Activated T-cell treated with anti-CD3 and anti-CD28 coated beads, Interleukin-2, amount 50 U/mL, for 72 hours (primary cell): Measurements from ENCODE around the gene RBM14. TPM values are rescaled to one million over a fixed set of nuclear protein-coding genes. Genes with fewer than 3 reads are reported as not detected.

Source experiments
- ATAC-seq, 2 donors: fragments of 150-1000 bp; cut with Tn5 transposase; replicated peaks in 1 of 2; 2 replicates each; pipeline ENCODE4 v1.10.0; 2021; ENCODE audit warnings: moderate library complexity in 2 of 2, mild to moderate bottlenecking in 1 of 2
- DNase-seq, 2 donors: peaks; one replicate each; pipeline ENCODE4 v3.0.0; 2021 to 2022; ENCODE audit warnings: mixed read lengths in 1 of 2
- H3K27ac Mint-ChIP-seq: one replicate; pipeline ENCODE4 v1.8.0; 2022; ENCODE audit warnings: mild to moderate bottlenecking, moderate library complexity, mixed read lengths
- H3K27me3 Mint-ChIP-seq: one replicate; pipeline ENCODE4 v1.8.0; 2022; ENCODE audit warnings: low read depth, mixed read lengths
- H3K36me3 Mint-ChIP-seq, 2 donors: one replicate each; pipeline ENCODE4 v1.8.0; 2022; ENCODE audit warnings: mixed read lengths in 2 of 2, mild to moderate bottlenecking in 1 of 2; ENCODE audit not compliant: insufficient read depth in 2 of 2
- H3K4me1 Mint-ChIP-seq: one replicate; pipeline ENCODE4 v1.8.0; 2022; ENCODE audit warnings: low read depth, mixed read lengths
- H3K4me3 Mint-ChIP-seq, 2 donors: one replicate each; pipeline ENCODE4 v1.8.0; 2022; ENCODE audit warnings: mild to moderate bottlenecking in 2 of 2, mixed read lengths in 2 of 2, moderate library complexity in 2 of 2
- H3K9me3 Mint-ChIP-seq, 2 donors: one replicate each; pipeline ENCODE4 v1.8.0; 2022; ENCODE audit warnings: mixed read lengths in 2 of 2
- total RNA-seq, 2 donors: library from RNA; stranded (reverse); gene quantifications; one replicate each; pipeline ENCODE4 v1.2.3, GENCODE V29; 2022

Gene RBM14
- total RNA-seq, 2 donors from 2014 or later: 85.6 to 97.3 TPM

DNA sequence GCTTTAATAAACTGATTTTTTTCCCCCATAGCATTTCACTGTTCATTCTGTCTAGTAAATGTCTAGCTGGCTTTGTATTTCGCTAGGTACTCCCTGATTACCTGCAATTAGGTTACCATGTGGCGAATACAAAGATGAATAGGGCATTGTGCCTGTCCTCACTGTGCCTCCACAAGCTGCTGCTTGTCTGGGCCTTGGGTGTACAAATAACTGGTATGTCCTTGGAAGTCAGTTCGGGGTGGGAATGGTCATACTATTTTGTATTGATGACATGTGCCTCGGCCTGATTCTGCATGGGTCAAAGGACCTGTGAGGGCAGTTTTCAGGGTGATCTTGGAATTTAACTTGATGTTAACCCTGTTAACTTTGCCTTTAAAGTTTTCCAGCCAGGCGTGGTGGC lies 33.5 kb downstream of the RBM14 start:
- Mint-ChIP-seq H3K27me3 (no peaks in the 10 kb centered on the region), H3K36me3 (peaks cover 16 to 49% of the 10 kb centered on the region in 2 donors), H3K27ac (no peak overlapping the region), H3K4me3 (no peak overlapping the region), H3K9me3 (no peaks in the 10 kb centered on the region), H3K4me1 (peaks cover 68% of the 10 kb centered on the region)
- DNase-seq (no peak), ATAC-seq (no peak)

DNA sequence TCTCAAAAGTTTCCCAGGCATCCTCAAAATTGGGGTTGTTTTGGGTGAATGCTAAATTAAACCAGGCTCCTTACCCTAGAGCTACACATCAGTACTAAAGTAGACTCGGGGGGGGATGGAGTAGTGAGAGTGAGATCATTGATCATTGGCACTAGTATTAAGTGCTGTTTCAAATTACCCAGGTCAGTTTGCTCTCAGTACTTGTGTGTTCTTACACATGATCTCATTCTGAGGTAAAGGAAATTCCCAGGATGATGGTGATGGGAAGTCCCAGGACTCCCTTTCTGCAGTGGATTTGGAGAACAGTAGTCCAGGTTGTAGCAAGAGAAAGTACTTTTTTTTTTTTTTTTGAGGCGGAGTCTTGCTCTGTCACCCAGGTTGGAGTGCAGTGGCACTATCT lies 34.6 kb downstream of the RBM14 start:
- ATAC-seq (peak; percentile 16 to 35), DNase-seq (no peak)
- Mint-ChIP-seq H3K9me3 (no peaks in the 10 kb centered on the region), H3K36me3 (peaks cover 12 to 38% of the 10 kb centered on the region in 2 donors), H3K27me3 (no peaks in the 10 kb centered on the region), H3K4me3 (no peak overlapping the region), H3K27ac (no peak overlapping the region), H3K4me1 (peaks cover 56% of the 10 kb centered on the region)

DNA sequence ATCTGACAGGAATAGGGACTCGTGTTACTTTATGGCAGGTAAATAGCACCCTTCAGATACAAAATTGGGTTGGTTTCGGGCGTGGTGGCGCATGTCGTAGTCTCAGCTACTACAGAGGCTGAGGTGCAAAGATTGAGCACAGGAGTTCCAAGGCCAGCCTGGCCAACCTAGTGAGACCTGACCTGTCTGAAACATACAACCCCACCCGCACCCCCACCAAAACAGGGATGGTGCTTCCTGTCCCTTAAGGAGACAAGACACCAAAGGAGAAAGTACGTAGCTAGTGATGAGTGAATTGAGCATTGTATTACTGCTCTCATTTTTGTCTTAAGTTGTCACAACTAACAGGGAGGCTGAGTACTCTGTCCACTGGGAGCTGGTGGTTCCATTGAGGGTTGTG lies 36.2 kb downstream of the RBM14 start:
- Mint-ChIP-seq H3K27ac (no peak overlapping the region), H3K36me3 (peaks cover 6 to 23% of the 10 kb centered on the region in 2 donors), H3K27me3 (no peaks in the 10 kb centered on the region)

DNA sequence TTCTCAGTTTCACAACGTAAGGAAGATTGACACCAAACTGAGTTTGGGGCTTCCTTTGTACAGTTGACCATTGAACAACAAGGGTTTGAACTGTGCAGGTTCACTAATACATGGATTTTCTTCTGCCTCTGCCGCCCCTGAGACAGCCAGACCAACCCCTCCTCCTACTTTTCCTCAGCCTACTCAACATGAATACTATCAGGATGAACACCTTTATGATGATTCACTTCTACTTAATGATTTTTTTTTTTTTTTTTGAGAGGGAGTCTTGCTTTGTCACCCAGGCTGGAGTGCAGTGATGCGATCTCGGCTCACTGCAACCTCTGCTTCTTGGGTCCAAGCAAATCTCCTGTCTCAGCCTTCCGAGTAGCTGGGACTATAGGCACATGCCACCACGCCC lies 36.7 kb downstream of the RBM14 start:
- Mint-ChIP-seq H3K27me3 (no peaks in the 10 kb centered on the region), H3K27ac (peak overlapping the region; percentile 58), H3K9me3 (no peaks in the 10 kb centered on the region), H3K4me1 (peaks cover 38% of the 10 kb centered on the region), H3K4me3 (no peak overlapping the region), H3K36me3 (peaks cover 6 to 25% of the 10 kb centered on the region in 2 donors)
- DNase-seq: no peak
- peak in 1 of 2 donors; percentile 55 for ATAC-seq

More for the DNA sequence above, 36.2 kb downstream of the RBM14 start:
- no peaks in the 10 kb centered on the region for H3K9me3 Mint-ChIP-seq
- H3K4me1 Mint-ChIP-seq: peaks cover 41% of the 10 kb centered on the region
- no peak overlapping the region for H3K4me3 Mint-ChIP-seq
- peak in 1 of 2 donors; percentile 17 for ATAC-seq
- DNase-seq: no peak

DNA sequence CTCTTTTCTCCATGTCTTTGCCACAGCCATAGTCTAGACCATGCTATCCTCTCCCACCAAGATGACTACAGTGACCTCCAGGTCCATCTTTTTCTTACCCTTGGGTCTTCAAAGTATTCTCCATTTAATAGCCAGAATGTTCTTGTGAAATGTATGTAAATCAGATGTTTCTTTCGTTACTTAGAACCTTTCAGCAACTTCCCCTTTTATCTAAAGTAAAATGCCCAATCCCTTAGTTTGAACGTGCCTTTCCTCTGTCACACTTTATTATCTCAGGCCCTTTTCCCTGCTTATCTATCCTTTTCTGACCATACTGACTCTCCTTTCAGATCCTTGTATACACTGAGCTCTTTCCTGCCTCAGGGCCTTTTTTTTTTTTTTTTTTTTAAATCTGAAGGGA lies 43.3 kb downstream of the RBM14 start:
- DNase-seq (no peak), ATAC-seq (no peak)
- H3K27me3 Mint-ChIP-seq: no peaks in the 10 kb centered on the region
- H3K27ac Mint-ChIP-seq: peak overlapping the region; percentile 6
- peaks cover 7 to 12% of the 10 kb centered on the region in 2 donors for H3K36me3 Mint-ChIP-seq
- no peaks in the 10 kb centered on the region for H3K9me3 Mint-ChIP-seq
- no peak overlapping the region for H3K4me3 Mint-ChIP-seq
- H3K4me1 Mint-ChIP-seq: no peaks in the 10 kb centered on the region

DNA sequence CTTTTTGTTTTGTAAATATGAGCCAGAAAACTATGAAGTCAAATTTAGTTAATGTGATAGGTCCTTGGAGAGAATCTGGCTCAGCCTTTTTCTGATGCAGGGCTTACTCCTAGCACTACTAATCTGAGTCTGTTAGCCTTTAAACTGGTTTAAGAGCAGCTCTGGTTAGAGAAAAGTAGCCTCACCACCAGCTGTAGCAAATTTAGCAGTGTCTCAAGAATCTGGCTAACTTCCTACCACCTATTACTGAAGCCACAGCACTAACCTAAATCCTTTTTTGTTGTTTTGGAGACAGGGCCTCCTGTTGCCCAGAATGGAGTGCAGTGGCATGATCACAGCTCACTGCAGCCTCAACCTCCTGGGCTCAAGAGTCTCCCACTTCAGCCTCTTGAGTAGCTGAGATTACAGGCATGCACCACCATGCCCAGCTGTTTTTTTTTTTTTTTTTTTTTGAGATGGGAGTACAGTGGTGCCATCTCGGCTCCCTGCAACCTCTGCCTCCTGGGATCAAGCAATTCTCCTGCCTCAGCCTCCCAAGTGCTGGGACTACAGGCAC lies 47.4 kb downstream of the RBM14 start:
- Mint-ChIP-seq H3K27ac (no peak overlapping the region), H3K36me3 (peaks cover 7 to 14% of the 10 kb centered on the region in 2 donors)

DNA sequence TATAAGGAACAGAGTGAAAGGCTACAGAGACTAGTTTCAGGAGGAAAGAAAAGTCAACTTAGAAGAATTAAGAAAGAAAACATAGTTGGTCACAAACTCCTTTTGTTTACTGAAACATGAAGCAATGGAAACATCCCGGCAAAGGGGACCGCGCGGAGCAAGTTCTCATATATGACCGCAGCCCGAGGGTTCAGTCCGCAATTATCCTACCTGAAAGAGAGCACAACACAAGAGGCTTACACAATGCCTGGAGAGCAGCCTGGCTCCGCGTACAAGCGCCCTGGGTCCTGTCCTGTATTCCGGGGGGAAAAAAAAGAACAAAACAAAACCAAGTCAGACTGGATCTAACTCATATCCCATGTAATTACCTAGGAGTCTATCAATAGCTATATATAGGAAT lies 48.9 kb downstream of the RBM14 start:
- Mint-ChIP-seq H3K9me3 (no peaks in the 10 kb centered on the region), H3K27me3 (no peaks in the 10 kb centered on the region), H3K4me3 (no peak overlapping the region), H3K27ac (peak overlapping the region; percentile 47), H3K36me3 (peaks cover 5 to 8% of the 10 kb centered on the region in 2 donors), H3K4me1 (peaks cover 10% of the 10 kb centered on the region)
- DNase-seq (no peak), ATAC-seq (no peak)

More for the DNA sequence above, 47.4 kb downstream of the RBM14 start:
- H3K9me3 Mint-ChIP-seq: no peaks in the 10 kb centered on the region
- no peaks in the 10 kb centered on the region for H3K27me3 Mint-ChIP-seq
- H3K4me1 Mint-ChIP-seq: no peaks in the 10 kb centered on the region
- ATAC-seq: no peak
- DNase-seq: no peak
- no peak overlapping the region for H3K4me3 Mint-ChIP-seq

DNA sequence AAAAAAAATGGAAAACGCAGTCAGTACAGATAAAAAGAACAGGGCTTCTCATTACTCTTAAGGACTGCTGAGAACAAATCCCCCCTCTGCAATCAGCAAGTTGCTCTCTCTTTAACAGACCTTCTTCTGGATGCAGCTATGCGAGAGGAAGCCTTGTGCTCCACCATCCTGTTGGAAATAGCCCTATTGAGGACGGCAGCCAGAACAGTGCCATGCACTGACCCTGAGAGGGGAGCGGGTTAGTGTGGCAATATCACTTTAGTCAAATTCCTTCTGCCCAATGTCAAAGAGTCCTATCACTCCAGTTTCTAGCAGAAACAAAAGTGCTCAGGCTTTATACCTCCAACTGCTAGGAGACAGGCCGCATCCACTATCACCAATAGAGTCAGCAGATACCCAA lies 54.4 kb downstream of the RBM14 start:
- no peaks in the 10 kb centered on the region for H3K27me3 Mint-ChIP-seq
- no peak for DNase-seq
- H3K4me1 Mint-ChIP-seq: peaks cover 37% of the 10 kb centered on the region
- ATAC-seq: no peak
- no peak overlapping the region for H3K4me3 Mint-ChIP-seq
- H3K27ac Mint-ChIP-seq: peak overlapping the region; percentile 79
- H3K36me3 Mint-ChIP-seq: peaks cover 0 to 5% of the 10 kb centered on the region in 2 donors
- H3K9me3 Mint-ChIP-seq: no peaks in the 10 kb centered on the region

DNA sequence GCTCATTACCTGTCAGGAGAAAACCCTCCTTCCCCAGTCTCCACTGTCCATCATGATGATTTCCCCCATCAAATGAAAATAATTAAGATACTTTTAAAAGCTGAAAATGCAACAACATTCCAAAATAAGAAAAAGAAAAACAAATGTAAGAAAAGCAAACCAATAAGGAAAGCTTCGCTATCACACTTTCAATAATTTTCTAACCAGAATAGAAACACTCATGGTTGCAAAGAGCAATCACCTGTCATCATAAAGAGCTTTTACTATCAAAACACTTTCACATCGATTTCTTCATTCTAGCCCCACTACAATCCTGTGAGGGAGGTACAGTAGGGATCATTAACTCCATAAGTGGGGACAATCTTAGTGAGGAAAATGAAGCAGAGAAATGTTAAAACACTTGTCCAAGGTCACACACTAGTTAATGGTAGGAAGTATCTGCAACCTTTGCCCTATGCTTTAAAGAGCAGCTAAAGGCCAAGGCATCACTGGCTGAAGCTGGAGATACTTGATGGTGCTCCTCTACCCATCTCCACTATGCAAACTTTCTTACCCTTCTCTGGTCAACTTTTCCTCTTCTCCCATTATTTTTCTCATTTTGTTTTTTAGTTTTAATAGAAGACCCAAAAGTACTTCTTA lies 58.7 kb downstream of the RBM14 start:
- peak overlapping the region; percentile 1 to 72 for H3K4me3 Mint-ChIP-seq
- no peaks in the 10 kb centered on the region for H3K9me3 Mint-ChIP-seq
- DNase-seq (no peak), ATAC-seq (no peak)
- no peaks in the 10 kb centered on the region for H3K36me3 Mint-ChIP-seq
- H3K27me3 Mint-ChIP-seq: no peaks in the 10 kb centered on the region
- peak overlapping the region; percentile 88 for H3K27ac Mint-ChIP-seq
- peaks cover 44% of the 10 kb centered on the region for H3K4me1 Mint-ChIP-seq

DNA sequence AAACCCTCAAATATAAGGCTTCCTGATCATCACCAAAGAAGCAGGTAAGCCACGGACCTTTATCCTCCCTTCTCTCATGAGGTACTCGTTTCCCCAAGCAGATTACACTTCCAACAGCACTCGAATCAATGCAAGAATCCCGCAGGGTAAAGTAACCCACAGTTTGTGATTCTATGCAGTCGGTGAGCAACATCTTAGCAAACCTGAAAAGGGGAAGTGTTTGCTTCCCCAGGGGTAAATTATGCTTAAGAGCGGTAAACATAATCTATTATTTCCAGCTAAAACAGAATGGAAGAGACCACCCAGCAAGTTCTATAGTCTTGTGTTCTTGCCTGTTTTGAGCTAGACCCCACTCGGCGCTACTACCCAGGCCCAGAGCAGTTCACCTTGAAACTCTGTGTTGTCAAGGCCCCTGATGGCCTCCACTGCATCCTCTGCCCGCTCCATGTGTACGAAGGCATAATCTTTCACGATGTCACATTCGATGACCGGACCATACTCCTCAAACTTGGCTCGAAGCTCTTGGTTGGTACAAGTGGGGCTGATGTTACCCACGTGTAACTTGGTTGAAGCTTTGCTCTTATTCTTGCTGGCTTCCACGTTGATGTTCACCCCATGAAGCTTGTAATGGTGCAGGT lies 60.0 kb downstream of the RBM14 start:
- ATAC-seq (no peak), DNase-seq (no peak)
- Mint-ChIP-seq H3K4me3 (peak overlapping the region; percentile 91), H3K27ac (peak overlapping the region; percentile 25), H3K27me3 (no peaks in the 10 kb centered on the region), H3K4me1 (peaks cover 37% of the 10 kb centered on the region), H3K9me3 (no peaks in the 10 kb centered on the region), H3K36me3 (no peaks in the 10 kb centered on the region)

Other genes starting within 250 kb of the RBM14 start
- 1 to 10 TPM; 3.3 to 3.6 TPM for gene SLC29A2, start 244.9 kb upstream of the RBM14 start, total RNA-seq
- gene NPAS4, start 195.6 kb upstream of the RBM14 start, total RNA-seq: not detected
- gene MRPL11, start 177.8 kb upstream of the RBM14 start, total RNA-seq: 10 to 100 TPM; 57.4 to 66.6 TPM
- gene PELI3, start 149.7 kb upstream of the RBM14 start, total RNA-seq: 1 to 10 TPM; 6.2 to 6.6 TPM
- gene DPP3, start 136.2 kb upstream of the RBM14 start, total RNA-seq: 10 to 100 TPM; 48.3 to 56.9 TPM
- gene BBS1, start 106.0 kb upstream of the RBM14 start, total RNA-seq: 10 to 100 TPM; 18.1 to 18.8 TPM
- 10 to 100 TPM; 19.8 to 22.0 TPM for gene ZDHHC24, start 70.6 kb upstream of the RBM14 start, total RNA-seq
- under 1 TPM in 1 of 2 donors, not detected in 1; 0.32 TPM for gene ACTN3, start 69.7 kb upstream of the RBM14 start, total RNA-seq
- gene CTSF, start 48.0 kb upstream of the RBM14 start, total RNA-seq: 1 to 10 TPM; 6.3 to 6.8 TPM
- under 1 TPM; 0.10 to 0.21 TPM for gene CCDC87, start 23.6 kb upstream of the RBM14 start, total RNA-seq
- 10 to 100 TPM; 35.1 to 38.5 TPM for gene CCS, start 23.4 kb upstream of the RBM14 start, total RNA-seq
- 100 to 1,000 TPM; 116 to 135 TPM for gene RBM4, start 22.1 kb downstream of the RBM14 start, total RNA-seq
- gene RBM4B, start 61.3 kb downstream of the RBM14 start, total RNA-seq: 10 to 100 TPM; 12.5 to 18.4 TPM
- gene SPTBN2, start 112.6 kb downstream of the RBM14 start, total RNA-seq: 1 to 10 TPM in 1 of 2 donors, under 1 TPM in 1; 0.69 to 1.5 TPM
- 10 to 100 TPM; 27.2 to 29.6 TPM for gene RCE1, start 226.8 kb downstream of the RBM14 start, total RNA-seq
- gene LRFN4, start 240.4 kb downstream of the RBM14 start, total RNA-seq: 10 to 100 TPM; 13.4 to 18.3 TPM